SK-N-MC (cell line): Measurements from ENCODE around the gene MAP3K20.

Experiments used
- EZH2 ChIP-seq: fragments of 200-600 bp; sonication (generic); IDR thresholded peaks from one replicate; pipeline ENCODE4 v1.6.1; 2017; ENCODE audit warnings: antibody characterized with exemption
- FOXP2 ChIP-seq: optimal IDR thresholded peaks from 2 replicates; pipeline ENCODE3; 2011; ENCODE audit warnings: mild to moderate bottlenecking, moderate library complexity; ENCODE audit not compliant: insufficient read depth; ENCODE audit errors: extremely low read length, control extremely low read depth
- POLR2AphosphoS5 ChIP-seq: IDR thresholded peaks from 2 replicates; pipeline ENCODE4 v1.6.1; 2012; ENCODE audit warnings: mild to moderate bottlenecking, low read depth, low read length, borderline replicate concordance

DNA sequence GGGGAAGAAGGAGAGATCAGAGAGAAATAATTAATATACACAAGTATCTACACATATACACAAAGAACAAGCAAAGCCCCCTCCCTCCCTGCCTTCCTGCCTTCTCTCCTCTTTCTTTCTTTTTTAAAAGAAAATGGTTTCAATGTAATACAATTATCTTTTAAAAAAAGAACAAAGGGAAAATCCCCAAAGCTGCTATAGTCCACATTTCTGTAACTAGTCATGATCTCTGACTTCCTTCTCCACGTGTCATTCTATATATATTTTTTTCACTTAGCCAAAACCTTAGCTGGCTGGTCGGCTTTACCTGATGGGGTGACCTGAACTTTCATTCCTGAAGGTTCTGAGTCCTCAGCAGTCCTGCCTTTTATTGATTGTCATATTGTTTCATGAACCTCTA, 44.3 kb downstream of the MAP3K20 start:
- TF ChIP-seq EZH2, result no peak
- TF ChIP-seq POLR2AphosphoS5, result no peak
- no peak for TF ChIP-seq FOXP2
